CD4-positive, CD25-positive, alpha-beta regulatory T cell (primary cell): ENCODE measurements around the gene NOS1AP. TPM values are rescaled to one million over a fixed set of nuclear protein-coding genes. Genes with fewer than 3 reads are reported as not detected.

Source experiments
- ATAC-seq, 2 donors: fragments of 150-1000 bp; cut with Tn5 transposase; one replicate each; pipeline ENCODE4 v1.10.0; 2021; ENCODE audit warnings: low read depth in 2 of 2, moderate number of reproducible peaks in 2 of 2, moderate library complexity in 1 of 2
- DNase-seq, 3 donors: peaks; one replicate each; pipeline versions ENCODE4 v3.0.0 to v3.0.0-alpha.2; 2012 to 2022; ENCODE audit warnings: mixed read lengths in 1 of 3
- H3K27ac ChIP-seq: one replicate; pipeline ENCODE4 v1.7.0; 2013; ENCODE audit warnings: mild to moderate bottlenecking, low read length; ENCODE audit not compliant: insufficient read depth, poor library complexity, severe bottlenecking
- H3K27me3 ChIP-seq: one replicate; pipeline ENCODE4 v1.7.0; 2013; ENCODE audit warnings: low read length; ENCODE audit not compliant: control insufficient read depth, insufficient read depth
- H3K36me3 ChIP-seq: one replicate; pipeline ENCODE4 v1.7.0; 2013; ENCODE audit warnings: mild to moderate bottlenecking, low read length, moderate library complexity; ENCODE audit not compliant: control insufficient read depth, insufficient read depth
- H3K4me1 ChIP-seq: 2 replicates; pipeline ENCODE4 v1.7.0; 2013; ENCODE audit warnings: mild to moderate bottlenecking, low read length; ENCODE audit not compliant: insufficient read depth, control insufficient read depth, poor library complexity, severe bottlenecking
- H3K4me3 ChIP-seq: one replicate; pipeline ENCODE4 v1.7.0; 2013; ENCODE audit warnings: low read depth, mild to moderate bottlenecking, low read length, moderate library complexity
- H3K9me3 ChIP-seq, 2 experiments: 1 replicate in 1 of 2; 2 replicates in 1 of 2; pipeline ENCODE4 v1.7.0; 2013; ENCODE audit warnings: low read length in 2 of 2, mild to moderate bottlenecking in 1 of 2, moderate library complexity in 1 of 2; ENCODE audit not compliant: control insufficient read depth in 2 of 2
- H3K27ac Mint-ChIP-seq, 3 donors: one replicate each; pipeline ENCODE4 v1.8.0; 2020 to 2022; ENCODE audit warnings: mild to moderate bottlenecking in 3 of 3, mixed read lengths in 3 of 3, moderate library complexity in 2 of 3
- H3K27me3 Mint-ChIP-seq: one replicate; pipeline ENCODE4 v1.8.0; 2022; ENCODE audit warnings: mild to moderate bottlenecking, mixed read lengths
- H3K36me3 Mint-ChIP-seq: one replicate; pipeline ENCODE4 v1.8.0; 2020; ENCODE audit warnings: mixed read lengths
- H3K4me1 Mint-ChIP-seq, 4 donors: one replicate each; pipeline ENCODE4 v1.8.0; 2020 to 2022; ENCODE audit warnings: mixed read lengths in 4 of 4, mild to moderate bottlenecking in 1 of 4
- H3K4me3 Mint-ChIP-seq, 4 donors: one replicate each; pipeline ENCODE4 v1.8.0; 2020 to 2022; ENCODE audit warnings: mild to moderate bottlenecking in 4 of 4, mixed read lengths in 4 of 4, moderate library complexity in 3 of 4
- H3K9me3 Mint-ChIP-seq, 7 donors: one replicate each; pipeline ENCODE4 v1.8.0; 2020 to 2022; ENCODE audit warnings: mixed read lengths in 7 of 7, mild to moderate bottlenecking in 3 of 7, moderate library complexity in 2 of 7
- polyA plus RNA-seq, 4 donors: library from polyadenylated mRNA; unstranded; fragments of 300-500 nt; fragmentation: Illumina TruSeq; gene quantifications; one replicate each; pipeline ENCODE4 v1.2.3, GENCODE V29; 2021
- total RNA-seq: library from RNA; stranded (reverse); gene quantifications from one replicate; pipeline ENCODE4 v1.2.3, GENCODE V29; 2022

Gene NOS1AP
- total and polyA plus RNA-seq, 5 donors from 2014 or later = not detected

GRCh38 chr1:162090378-162090777 is 20.9 kb downstream of the NOS1AP start:
- no peaks in the 10 kb centered on the region for H3K36me3 Mint-ChIP-seq

GRCh38 chr1:162091681-162092524 is 22.4 kb downstream of the NOS1AP start:
- no peaks in the 10 kb centered on the region for H3K36me3 ChIP-seq
- DNase-seq (peak in 1 of 3 donors; percentile 21), ATAC-seq (no peak)
- Mint-ChIP-seq H3K4me3 (no peak overlapping the region), H3K4me1 (peaks cover 0 to 1% (median 0%) of the 10 kb centered on the region in 4 donors), H3K27ac (no peak overlapping the region), H3K27me3 (peaks cover 17% of the 10 kb centered on the region), H3K36me3 (no peaks in the 10 kb centered on the region), H3K9me3 (peaks cover 0 to 3% (median 0%) of the 10 kb centered on the region in 7 donors)
- H3K4me3 ChIP-seq = no peak overlapping the region
- peaks cover 23% of the 10 kb centered on the region for H3K27me3 ChIP-seq
- no peaks in the 10 kb centered on the region for H3K9me3 ChIP-seq
- H3K4me1 ChIP-seq = no peaks in the 10 kb centered on the region
- no peak overlapping the region for H3K27ac ChIP-seq

More at GRCh38 chr1:162090378-162090777, 20.9 kb downstream of the NOS1AP start:
- H3K4me3 Mint-ChIP-seq = no peak overlapping the region
- H3K9me3 Mint-ChIP-seq = peaks cover 0 to 7% (median 2%) of the 10 kb centered on the region in 7 donors
- H3K27me3 Mint-ChIP-seq = peaks cover 27% of the 10 kb centered on the region
- Histone ChIP-seq H3K36me3 (no peaks in the 10 kb centered on the region), H3K27me3 (peaks cover 22% of the 10 kb centered on the region), H3K4me3 (no peak overlapping the region), H3K27ac (no peak overlapping the region), H3K4me1 (no peaks in the 10 kb centered on the region), H3K9me3 (no peaks in the 10 kb centered on the region)
- peaks cover 0 to 1% (median 0%) of the 10 kb centered on the region in 4 donors for H3K4me1 Mint-ChIP-seq
- no peak for DNase-seq
- H3K27ac Mint-ChIP-seq = no peak overlapping the region
- ATAC-seq = no peak

GRCh38 chr1:162093095-162093494 is 23.6 kb downstream of the NOS1AP start:
- H3K27ac Mint-ChIP-seq = no peak overlapping the region
- H3K9me3 Mint-ChIP-seq = peaks cover 0 to 3% (median 0%) of the 10 kb centered on the region in 7 donors
- Histone ChIP-seq H3K27me3 (peaks cover 25% of the 10 kb centered on the region), H3K36me3 (no peaks in the 10 kb centered on the region), H3K27ac (no peak overlapping the region), H3K4me1 (no peaks in the 10 kb centered on the region), H3K9me3 (no peaks in the 10 kb centered on the region), H3K4me3 (no peak overlapping the region)
- ATAC-seq (no peak), DNase-seq (no peak)
- H3K4me1 Mint-ChIP-seq = peaks cover 0 to 1% (median 0%) of the 10 kb centered on the region in 4 donors
- H3K27me3 Mint-ChIP-seq = peaks cover 10% of the 10 kb centered on the region
- H3K4me3 Mint-ChIP-seq = no peak overlapping the region
- no peaks in the 10 kb centered on the region for H3K36me3 Mint-ChIP-seq

GRCh38 chr1:162094271-162094670 is 24.8 kb downstream of the NOS1AP start:
- H3K9me3 Mint-ChIP-seq = peaks cover 0 to 3% (median 2%) of the 10 kb centered on the region in 7 donors
- DNase-seq = no peak
- Histone ChIP-seq H3K4me1 (no peaks in the 10 kb centered on the region), H3K9me3 (no peaks in the 10 kb centered on the region), H3K4me3 (no peak overlapping the region), H3K27ac (no peak overlapping the region), H3K27me3 (peaks cover 22% of the 10 kb centered on the region), H3K36me3 (no peaks in the 10 kb centered on the region)
- no peak for ATAC-seq
- no peak overlapping the region for H3K27ac Mint-ChIP-seq
- H3K4me3 Mint-ChIP-seq = no peak overlapping the region
- peaks cover 4% of the 10 kb centered on the region for H3K27me3 Mint-ChIP-seq
- H3K36me3 Mint-ChIP-seq = no peaks in the 10 kb centered on the region
- peaks cover 0 to 1% (median 0%) of the 10 kb centered on the region in 4 donors for H3K4me1 Mint-ChIP-seq

GRCh38 chr1:162094723-162095122 is 25.2 kb downstream of the NOS1AP start:
- no peaks in the 10 kb centered on the region for H3K9me3 ChIP-seq
- peaks cover 19% of the 10 kb centered on the region for H3K27me3 ChIP-seq
- no peaks in the 10 kb centered on the region for H3K36me3 ChIP-seq
- Mint-ChIP-seq H3K4me3 (no peak overlapping the region), H3K9me3 (peaks cover 0 to 2% (median 0%) of the 10 kb centered on the region in 7 donors), H3K4me1 (peaks cover 0 to 1% (median 0%) of the 10 kb centered on the region in 4 donors), H3K27me3 (peaks cover 4% of the 10 kb centered on the region), H3K27ac (no peak overlapping the region), H3K36me3 (no peaks in the 10 kb centered on the region)
- no peak for ATAC-seq
- H3K4me1 ChIP-seq = no peaks in the 10 kb centered on the region
- H3K4me3 ChIP-seq = no peak overlapping the region
- no peak for DNase-seq
- no peak overlapping the region for H3K27ac ChIP-seq

GRCh38 chr1:162107911-162108310 is 38.4 kb downstream of the NOS1AP start:
- Histone ChIP-seq H3K27ac (no peak overlapping the region), H3K4me1 (no peaks in the 10 kb centered on the region), H3K27me3 (peaks cover 5% of the 10 kb centered on the region), H3K9me3 (no peaks in the 10 kb centered on the region), H3K4me3 (no peak overlapping the region), H3K36me3 (no peaks in the 10 kb centered on the region)
- Mint-ChIP-seq H3K4me3 (no peak overlapping the region), H3K36me3 (peaks cover 3% of the 10 kb centered on the region), H3K27ac (no peak overlapping the region), H3K27me3 (peaks cover 16% of the 10 kb centered on the region), H3K4me1 (no peaks in the 10 kb centered on the region), H3K9me3 (peaks cover 2 to 11% (median 6%) of the 10 kb centered on the region in 7 donors)
- no peak for DNase-seq
- no peak for ATAC-seq

- ATAC-seq = no peak
- H3K4me1 Mint-ChIP-seq = no peaks in the 10 kb centered on the region
- H3K27ac ChIP-seq = no peak overlapping the region
- no peaks in the 10 kb centered on the region for H3K4me1 ChIP-seq
- no peak overlapping the region for H3K27ac Mint-ChIP-seq
- H3K36me3 Mint-ChIP-seq = peaks cover 3% of the 10 kb centered on the region
- peaks cover 16% of the 10 kb centered on the region for H3K27me3 Mint-ChIP-seq
- no peaks in the 10 kb centered on the region for H3K36me3 ChIP-seq
- H3K9me3 ChIP-seq = no peaks in the 10 kb centered on the region
- no peak for DNase-seq
- no peak overlapping the region for H3K4me3 ChIP-seq
- no peak overlapping the region for H3K4me3 Mint-ChIP-seq
- H3K27me3 ChIP-seq = peaks cover 5% of the 10 kb centered on the region
- H3K9me3 Mint-ChIP-seq = peaks cover 2 to 11% (median 6%) of the 10 kb centered on the region in 7 donors
Observed at GRCh38 chr1:162108426-162108825, 38.9 kb downstream of the NOS1AP start.

- Histone ChIP-seq H3K36me3 (no peaks in the 10 kb centered on the region), H3K27me3 (peaks cover 7% of the 10 kb centered on the region), H3K27ac (no peak overlapping the region), H3K4me3 (no peak overlapping the region), H3K9me3 (no peaks in the 10 kb centered on the region), H3K4me1 (no peaks in the 10 kb centered on the region)
- ATAC-seq (no peak), DNase-seq (no peak)
- H3K27me3 Mint-ChIP-seq = peaks cover 16% of the 10 kb centered on the region
- no peaks in the 10 kb centered on the region for H3K4me1 Mint-ChIP-seq
- H3K27ac Mint-ChIP-seq = no peak overlapping the region
- H3K9me3 Mint-ChIP-seq = peaks cover 0 to 10% (median 5%) of the 10 kb centered on the region in 7 donors
- no peak overlapping the region for H3K4me3 Mint-ChIP-seq
- H3K36me3 Mint-ChIP-seq = no peaks in the 10 kb centered on the region
Observed at GRCh38 chr1:162110910-162111309, 41.4 kb downstream of the NOS1AP start.
